SKM-1 (cell line): Measurements from ENCODE around the gene UNC13B.

Source experiments
- DNase-seq: peaks from one replicate; lab custom pipeline; 2025; ENCODE audit not compliant: unreplicated experiment; lab: John Stamatoyannopoulos, UW

The UNC13B gene

DNA sequence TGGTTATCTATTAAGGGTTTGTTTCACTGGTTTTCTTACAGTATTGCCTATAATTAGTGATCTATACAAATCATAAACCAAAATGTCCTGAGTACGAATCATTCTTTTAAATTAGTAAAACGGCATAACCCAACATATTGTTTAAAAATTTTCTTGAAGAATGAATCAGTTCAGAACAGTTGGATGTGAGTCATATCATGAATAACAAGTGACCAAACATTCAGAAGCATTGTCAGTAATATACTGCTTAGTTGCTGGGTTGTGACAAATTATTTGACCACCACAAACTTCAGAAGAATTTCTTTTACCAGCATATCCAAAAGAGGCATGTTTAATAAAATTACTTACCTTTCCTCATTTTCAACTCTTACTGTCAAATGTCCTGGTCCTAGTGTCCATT lies 111.2 kb downstream of the UNC13B start:
- no peak for DNase-seq

DNA sequence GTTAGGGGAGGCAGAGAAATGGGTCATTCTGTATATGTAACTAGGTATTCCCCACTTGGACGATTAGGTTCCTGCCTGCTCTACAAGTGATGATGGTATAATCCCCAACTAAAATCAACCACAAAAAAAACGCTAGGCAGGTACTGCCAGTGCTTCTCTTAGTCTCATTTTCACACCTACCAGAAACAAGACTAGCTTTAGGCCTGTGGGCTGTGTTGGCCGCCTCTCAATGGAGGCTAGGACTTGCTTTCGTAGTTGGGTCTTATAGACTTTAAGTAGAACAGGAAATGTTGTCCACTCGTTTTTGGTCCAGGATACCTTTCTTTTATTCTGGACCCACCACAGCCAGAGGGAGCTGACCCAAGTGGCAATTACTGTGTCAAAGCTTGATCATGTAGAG lies 111.8 kb downstream of the UNC13B start:
- no peak for DNase-seq

- no peak for DNase-seq
Measured at GRCh38 chr9:35274993-35275392, 113.2 kb downstream of the UNC13B start.

- DNase-seq, result no peak
Measured at GRCh38 chr9:35277171-35277520, 115.3 kb downstream of the UNC13B start.

- DNase-seq, result no peak
Measured at GRCh38 chr9:35277628-35278359, 116.0 kb downstream of the UNC13B start.

- no peak for DNase-seq
Measured at GRCh38 chr9:35279946-35280345, 118.1 kb downstream of the UNC13B start.

- DNase-seq, result no peak
Measured at GRCh38 chr9:35280399-35280798, 118.6 kb downstream of the UNC13B start.

- DNase-seq, result no peak
Measured at GRCh38 chr9:35285731-35286130, 123.9 kb downstream of the UNC13B start.

DNA sequence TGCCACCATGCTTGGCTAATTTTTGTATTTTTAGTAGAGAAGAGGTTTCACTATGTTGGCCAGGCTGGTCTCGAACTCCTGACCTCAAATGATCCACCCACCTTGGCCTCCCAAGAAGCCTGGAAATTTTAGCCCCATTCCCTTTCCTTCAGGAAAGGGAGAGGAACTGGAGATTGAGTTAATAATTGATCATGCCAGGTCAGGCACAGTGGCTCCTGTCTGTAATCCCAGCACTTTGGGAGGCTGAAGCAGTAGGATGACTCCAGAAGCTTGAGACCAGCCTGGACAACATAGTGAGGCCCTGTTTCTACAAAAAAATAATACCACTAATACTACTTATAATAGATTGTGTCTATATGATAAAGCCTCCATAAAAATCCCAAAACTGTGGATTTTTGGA lies 124.6 kb downstream of the UNC13B start:
- no peak for DNase-seq

DNA sequence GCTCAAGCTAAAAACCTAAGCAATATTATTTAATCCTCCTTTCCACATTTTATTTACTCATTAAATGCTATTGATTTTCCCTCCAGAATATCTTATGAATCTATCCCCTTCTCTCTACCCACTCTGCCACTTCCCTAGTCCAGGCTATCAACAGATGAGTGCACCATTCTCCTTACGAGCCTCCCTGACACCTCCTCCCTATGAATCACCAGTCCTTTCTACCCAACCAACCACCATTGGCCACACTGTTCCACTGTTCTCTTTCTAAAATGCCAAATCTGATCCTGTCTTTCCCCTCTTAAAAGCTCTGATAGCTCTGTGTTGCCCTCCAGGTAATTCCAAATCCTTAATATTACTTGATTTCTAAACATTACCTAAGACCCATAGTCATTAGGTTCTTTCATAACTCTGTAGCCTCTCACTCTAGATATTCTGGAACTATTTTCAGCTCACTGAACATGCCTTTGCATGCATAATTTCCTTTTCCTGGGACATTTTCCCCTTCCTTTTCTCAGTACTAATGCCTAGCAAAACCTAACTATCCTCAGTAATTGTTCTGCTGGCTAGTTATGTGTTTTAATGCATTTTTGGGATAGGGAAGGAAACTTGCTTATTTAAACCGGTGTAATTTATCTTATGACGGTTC lies 126.3 kb downstream of the UNC13B start:
- no peak for DNase-seq

DNA sequence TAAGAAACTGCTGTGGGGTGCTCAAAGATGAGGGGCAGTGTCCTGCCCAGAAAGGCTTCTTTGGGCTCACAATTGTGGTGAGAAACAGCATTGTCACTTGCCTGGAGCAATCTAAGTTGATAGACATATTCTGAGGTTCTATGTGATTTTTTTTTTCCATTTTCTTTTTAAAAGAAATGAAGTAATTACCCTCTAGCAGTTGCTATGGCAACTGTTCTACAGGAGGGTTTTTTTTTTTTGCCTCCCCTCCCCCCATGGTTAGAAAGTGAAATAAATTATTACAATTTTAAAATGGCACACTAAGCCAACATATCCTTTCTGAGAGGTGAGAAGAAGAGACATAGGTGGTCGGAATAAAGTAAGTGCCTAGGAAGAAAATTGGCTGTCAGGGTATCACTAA lies 127.0 kb downstream of the UNC13B start:
- no peak for DNase-seq

DNA sequence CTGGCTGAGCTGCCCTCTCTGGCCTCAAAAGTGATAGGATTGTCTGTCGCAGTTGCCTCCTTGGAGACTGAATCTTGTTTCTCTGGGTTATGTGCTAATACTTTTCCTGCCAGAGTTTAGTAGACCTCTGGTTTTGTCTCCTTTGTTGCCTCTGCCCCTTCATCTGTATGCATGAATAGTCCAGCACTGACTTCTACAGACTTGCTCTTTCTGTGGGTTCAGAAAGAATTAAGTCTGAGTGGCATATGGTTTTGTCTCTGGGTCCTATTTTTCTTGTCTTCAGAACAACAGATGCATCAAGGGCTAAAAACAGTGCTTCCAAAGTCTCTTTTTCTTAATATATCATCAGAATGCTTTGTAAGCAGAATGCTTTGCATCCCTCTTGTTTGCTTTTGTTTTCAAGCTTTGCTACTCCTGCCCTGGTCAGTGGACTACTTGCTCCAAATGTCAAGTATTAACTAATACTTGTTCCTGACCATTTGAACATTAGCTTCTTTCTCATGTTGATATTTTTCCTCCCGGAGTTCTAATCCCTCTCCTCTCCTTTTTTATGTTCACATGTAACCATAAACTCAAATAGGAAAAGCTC lies 131.7 kb downstream of the UNC13B start:
- DNase-seq, result no peak

DNA sequence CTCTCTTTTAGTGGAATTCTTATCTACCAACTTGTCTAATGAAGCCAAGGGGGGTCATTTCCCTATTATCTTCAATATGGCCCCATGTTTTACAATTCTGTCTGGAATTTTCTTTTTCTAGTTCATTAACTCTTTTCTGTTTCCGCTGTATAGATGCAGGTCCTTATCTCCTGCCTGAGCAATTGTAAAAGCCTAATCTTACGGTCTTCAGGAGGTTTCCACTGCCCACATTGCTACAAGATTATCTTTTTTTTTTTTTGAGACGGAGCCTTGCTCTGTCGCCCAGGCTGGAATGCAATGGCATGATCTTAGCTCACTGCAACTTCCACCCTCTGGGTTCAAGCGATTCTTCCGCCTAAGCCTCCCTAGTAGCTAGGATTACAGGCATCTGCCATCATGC lies 132.3 kb downstream of the UNC13B start:
- DNase-seq, result no peak

DNA sequence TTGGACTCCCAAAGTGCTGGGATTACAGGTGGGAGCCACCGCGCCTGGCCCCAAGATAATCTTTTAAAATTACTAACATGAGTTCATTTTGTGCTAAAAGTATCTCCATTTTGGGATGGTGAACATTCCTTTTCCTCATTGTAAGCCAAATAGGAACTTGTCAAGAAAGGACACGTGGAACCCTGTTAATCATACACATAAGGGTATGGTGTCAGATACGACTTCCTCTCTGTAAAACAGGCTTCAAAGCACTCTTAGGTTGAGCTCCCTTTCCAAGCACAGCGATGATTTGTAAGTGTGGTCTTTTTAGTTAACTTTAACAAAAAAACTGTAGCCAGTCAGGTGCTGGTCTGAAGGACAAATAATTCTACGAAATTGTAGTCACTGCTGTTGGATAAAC lies 132.7 kb downstream of the UNC13B start:
- no peak for DNase-seq

- no peak for DNase-seq
Measured at GRCh38 chr9:35295369-35296036, 133.7 kb downstream of the UNC13B start.

- DNase-seq, result no peak
Measured at GRCh38 chr9:35303567-35303966, 141.8 kb downstream of the UNC13B start.

GRCh38 chr9:35306283-35306682 lies 144.5 kb downstream of the UNC13B start:
- DNase-seq, result no peak

DNA sequence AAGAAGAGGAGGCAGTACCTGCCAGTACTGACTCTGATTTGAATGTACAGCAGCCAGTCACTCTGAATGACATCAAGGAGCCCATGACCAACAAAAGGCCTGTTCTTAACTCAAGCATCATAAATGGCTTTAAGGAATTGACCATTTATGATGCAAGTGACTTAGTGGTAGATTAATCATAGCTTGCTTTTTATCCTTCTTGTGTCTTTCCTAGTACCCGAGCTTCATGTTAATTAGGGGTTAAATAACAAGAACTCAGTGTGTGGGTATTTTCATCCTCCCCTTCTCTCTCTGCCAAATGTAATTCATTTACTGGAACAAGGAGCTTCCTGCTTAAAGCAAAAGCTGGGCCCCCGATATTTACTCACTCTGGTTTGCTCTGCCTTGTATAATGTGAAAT lies 146.5 kb downstream of the UNC13B start:
- DNase-seq, result no peak

- no peak for DNase-seq
Measured at GRCh38 chr9:35311891-35312639, 150.3 kb downstream of the UNC13B start.

DNA sequence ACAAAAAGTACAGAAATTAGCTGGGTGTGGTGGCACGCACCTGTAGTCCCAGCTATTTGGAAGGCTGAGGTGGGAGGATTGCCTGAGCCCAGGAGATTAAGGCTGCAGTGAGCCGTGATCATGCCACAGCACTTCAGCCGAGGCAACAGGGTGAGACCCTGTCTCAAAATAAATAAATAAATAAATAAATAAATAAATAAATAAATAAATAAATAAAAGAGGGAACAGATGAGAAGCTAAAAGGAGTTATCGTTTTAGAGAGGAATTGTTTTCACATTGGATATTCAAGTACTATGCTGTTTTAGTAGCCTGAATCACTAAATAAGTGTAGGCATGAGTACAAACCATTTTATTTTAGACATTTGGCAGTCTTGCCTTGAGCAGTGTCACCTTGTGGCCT lies 151.7 kb downstream of the UNC13B start:
- no peak for DNase-seq

DNA sequence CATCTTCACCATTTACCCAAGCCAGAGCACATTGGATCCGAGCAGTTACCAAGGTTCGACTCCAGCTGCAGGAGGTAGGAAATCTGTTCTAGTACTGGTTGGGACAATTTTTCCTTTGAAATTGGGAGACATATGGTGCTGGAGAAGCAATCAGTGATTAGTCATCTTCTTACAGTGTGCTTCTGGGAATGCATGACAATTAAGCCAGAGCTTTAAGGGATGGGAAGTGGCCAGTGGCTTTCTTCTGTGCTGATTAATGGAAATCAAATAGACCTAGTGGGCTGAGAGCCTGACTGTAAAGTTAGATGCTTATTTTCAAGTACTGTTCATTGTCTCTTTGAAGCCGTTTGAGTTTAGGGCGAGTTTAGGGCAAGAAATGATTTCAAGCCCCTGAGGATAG lies 152.1 kb downstream of the UNC13B start:
- no peak for DNase-seq
